Nephron progenitor cell (in vitro differentiated cells): ENCODE data around the gene CXXC1.

Experiments
- DNase-seq: peaks from one replicate; pipeline ENCODE4 v3.0.0; 2021
- H3K27ac Mint-ChIP-seq: 2 replicates; pipeline ENCODE4 v1.8.0; 2021; ENCODE audit warnings: mild to moderate bottlenecking, moderate library complexity, mixed read lengths
- H3K27me3 Mint-ChIP-seq: 2 replicates; pipeline ENCODE4 v1.8.0; 2021; ENCODE audit warnings: mild to moderate bottlenecking, low read depth, mixed read lengths; ENCODE audit not compliant: poor library complexity
- H3K36me3 Mint-ChIP-seq: 2 replicates; pipeline ENCODE4 v1.8.0; 2021; ENCODE audit warnings: low read depth, mixed read lengths
- H3K4me1 Mint-ChIP-seq: 2 replicates; pipeline ENCODE4 v1.8.0; 2021; ENCODE audit warnings: mixed read lengths
- H3K4me3 Mint-ChIP-seq: 2 replicates; pipeline ENCODE4 v1.8.0; 2021; ENCODE audit warnings: mild to moderate bottlenecking, moderate library complexity, mixed read lengths
- H3K9me3 Mint-ChIP-seq: 2 replicates; pipeline ENCODE4 v1.8.0; 2021; ENCODE audit warnings: mild to moderate bottlenecking, moderate library complexity, mixed read lengths
- CTCF ChIP-seq: fragments of 200-600 bp; sonication (generic); IDR thresholded peaks from 2 replicates; pipeline ENCODE4 v1.5.0; 2021; ENCODE audit warnings: antibody characterized with exemption

Gene CXXC1

DNA sequence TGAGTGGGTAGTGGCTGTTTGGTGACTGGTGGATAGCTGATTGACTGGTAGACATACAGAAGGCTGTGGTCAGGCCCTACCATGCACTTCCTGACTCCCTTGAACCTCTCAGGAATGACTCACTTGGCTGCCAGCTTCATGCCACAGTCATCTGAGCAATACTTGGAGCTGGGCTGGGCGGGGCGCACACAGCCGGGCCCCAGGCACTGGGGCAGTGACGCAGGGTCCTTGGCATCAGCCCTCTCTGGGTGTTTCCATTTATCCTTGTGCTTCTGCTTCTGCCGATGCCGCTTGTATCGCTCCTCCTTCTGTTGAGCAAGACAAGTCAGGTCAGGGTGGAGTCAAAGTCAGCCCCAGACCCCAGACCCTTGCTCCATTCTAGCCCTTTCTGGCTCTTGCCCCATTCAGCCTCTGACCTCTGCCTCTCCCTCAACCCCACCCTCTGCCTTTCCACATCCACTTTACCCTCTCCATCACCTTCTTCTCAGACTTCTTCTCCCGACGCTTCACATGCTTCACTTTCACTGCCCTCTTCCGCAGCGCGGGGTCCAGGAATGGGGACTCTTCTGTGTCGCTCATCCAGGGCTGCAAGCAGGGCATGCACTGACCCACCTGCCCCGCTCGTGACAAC lies 3.1 kb downstream of the CXXC1 start:
- H3K27ac Mint-ChIP-seq = peak overlapping the region; percentile 68
- no peak for TF ChIP-seq CTCF
- no peak for DNase-seq
- H3K27me3 Mint-ChIP-seq = peaks cover 6% of the 10 kb centered on the region
- H3K36me3 Mint-ChIP-seq = peaks cover 51% of the 10 kb centered on the region
- no peaks in the 10 kb centered on the region for H3K9me3 Mint-ChIP-seq
- H3K4me3 Mint-ChIP-seq = peak overlapping the region; percentile 50
- peaks cover 45% of the 10 kb centered on the region for H3K4me1 Mint-ChIP-seq

DNA sequence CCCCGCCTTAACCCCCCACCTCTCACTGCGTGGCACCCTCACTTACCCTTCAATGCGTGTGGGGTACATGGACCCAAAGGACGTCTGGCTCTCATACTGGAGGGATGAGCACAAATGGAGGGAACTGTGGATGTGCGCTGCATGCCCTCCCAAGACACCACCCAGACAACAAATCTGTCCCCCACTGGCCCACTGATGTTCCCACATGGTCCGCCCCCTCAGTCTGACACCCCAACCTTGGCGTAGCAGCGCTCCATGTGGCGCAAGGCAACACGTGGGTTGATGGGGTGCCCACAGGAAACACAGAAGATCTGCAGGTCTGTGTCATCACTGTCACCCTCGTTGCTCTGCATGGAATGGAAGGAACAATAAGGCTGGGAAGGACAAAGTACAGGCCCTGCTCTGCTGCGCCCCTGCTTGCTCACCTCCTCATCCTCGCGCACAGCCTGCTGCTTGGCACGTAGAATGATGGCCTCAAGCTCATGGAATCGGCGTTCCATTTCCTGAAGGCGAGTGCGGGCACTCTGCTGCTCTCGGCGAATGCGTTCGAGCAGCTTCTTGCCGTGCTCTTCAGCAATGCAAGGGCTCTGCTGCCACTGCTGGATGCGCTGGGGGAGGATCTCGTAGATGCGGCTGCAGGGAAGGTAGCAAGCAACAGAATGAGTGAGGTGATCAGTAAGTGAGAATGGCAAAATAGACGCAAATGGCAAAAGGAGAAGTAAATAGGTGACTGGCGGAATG lies 3.9 kb downstream of the CXXC1 start:
- peaks cover 6% of the 10 kb centered on the region for H3K27me3 Mint-ChIP-seq
- no peak for TF ChIP-seq CTCF
- peak overlapping the region; percentile 50 for H3K4me3 Mint-ChIP-seq
- H3K4me1 Mint-ChIP-seq = peaks cover 47% of the 10 kb centered on the region
- H3K36me3 Mint-ChIP-seq = peaks cover 59% of the 10 kb centered on the region
- peak overlapping the region; percentile 68 for H3K27ac Mint-ChIP-seq
- DNase-seq = no peak
- no peaks in the 10 kb centered on the region for H3K9me3 Mint-ChIP-seq

- H3K27ac Mint-ChIP-seq = no peak overlapping the region
- TF ChIP-seq CTCF = no peak
- peaks cover 47% of the 10 kb centered on the region for H3K4me1 Mint-ChIP-seq
- no peaks in the 10 kb centered on the region for H3K9me3 Mint-ChIP-seq
- peak overlapping the region; percentile 96 for H3K4me3 Mint-ChIP-seq
- H3K27me3 Mint-ChIP-seq = peaks cover 1% of the 10 kb centered on the region
- DNase-seq = no peak
- H3K36me3 Mint-ChIP-seq = peaks cover 65% of the 10 kb centered on the region
Observed at GRCh38 chr18:50282521-50283335, 4.8 kb downstream of the CXXC1 start.

- DNase-seq = no peak
- no peak for TF ChIP-seq CTCF
- H3K4me3 Mint-ChIP-seq = peak overlapping the region; percentile 96
- no peaks in the 10 kb centered on the region for H3K27me3 Mint-ChIP-seq
- peaks cover 68% of the 10 kb centered on the region for H3K36me3 Mint-ChIP-seq
- H3K4me1 Mint-ChIP-seq = peaks cover 41% of the 10 kb centered on the region
- no peaks in the 10 kb centered on the region for H3K9me3 Mint-ChIP-seq
- H3K27ac Mint-ChIP-seq = no peak overlapping the region
Observed at GRCh38 chr18:50281972-50282520, 5.4 kb downstream of the CXXC1 start.

- H3K27me3 Mint-ChIP-seq = no peaks in the 10 kb centered on the region
- H3K36me3 Mint-ChIP-seq = peaks cover 74% of the 10 kb centered on the region
Observed at GRCh38 chr18:50281295-50281971, 6.1 kb downstream of the CXXC1 start, which contains the start of gene MBD1. Gene MBD1 (minus strand): TSS chr18:50281523. CDS start chr18:50279992, 1,531 bp downstream.

More at GRCh38 chr18:50281295-50281971, 6.1 kb downstream of the CXXC1 start, which contains the start of gene MBD1:
- DNase-seq = peak; percentile 95
- peak within 1 kb of the TSS; percentile 93 for H3K27ac Mint-ChIP-seq
- peaks cover 35% of the 10 kb centered on the region for H3K4me1 Mint-ChIP-seq
- no peak for TF ChIP-seq CTCF
- no peaks in the 10 kb centered on the region for H3K9me3 Mint-ChIP-seq
- H3K4me3 Mint-ChIP-seq = peak within 1 kb of the TSS; percentile 96
